K562 (cell line): ENCODE data around the gene PRSS27. TPM values are rescaled to one million over a fixed set of nuclear protein-coding genes. Genes with fewer than 3 reads are reported as not detected.

Experiments
- ARID2 ChIP-seq: fragments of 450-650 bp; IDR thresholded peaks from 2 replicates; pipeline ENCODE4 v1.6.1; 2017; ENCODE audit warnings: antibody characterized with exemption, mild to moderate bottlenecking
- COPS2 ChIP-seq: fragments of 450-650 bp; conservative IDR thresholded peaks from 2 replicates; pipeline ENCODE4 v1.6.1; 2016; ENCODE audit warnings: mild to moderate bottlenecking, moderate library complexity
- DMBX1 ChIP-seq: fragments of 250-450 bp; sonication (Bioruptor Pico); IDR thresholded peaks from 2 replicates; pipeline ENCODE4 v1.8.0; 2022; ENCODE audit warnings: inconsistent platforms, mild to moderate bottlenecking, moderate library complexity, borderline replicate concordance
- JUNB ChIP-seq: fragments of 450-650 bp; formaldehyde crosslinking; conservative IDR thresholded peaks from 2 replicates; pipeline ENCODE4 v1.4.0; 2020; ENCODE audit warnings: mild to moderate bottlenecking
- L3MBTL2 ChIP-seq: fragments of 450-650 bp; IDR thresholded peaks from 2 replicates; pipeline ENCODE4 v1.6.1; 2016; ENCODE audit warnings: mild to moderate bottlenecking, moderate library complexity
- MAFF ChIP-seq: IDR thresholded peaks from 2 replicates; pipeline ENCODE4 v1.6.1; 2012; ENCODE audit warnings: low read length, improper control_type of control experiment
- PTRF ChIP-seq: fragments of 450-650 bp; IDR thresholded peaks from 2 replicates; pipeline ENCODE4 v1.6.1; 2016; ENCODE audit warnings: mild to moderate bottlenecking, missing genetic modification characterization, missing compliant biosample characterization
- SMARCC2 ChIP-seq: fragments of 450-650 bp; IDR thresholded peaks from 2 replicates; pipeline ENCODE4 v1.6.1; 2017; ENCODE audit warnings: antibody characterized with exemption, moderate library complexity, mild to moderate bottlenecking, low read depth
- SOX6 ChIP-seq: fragments of 450-650 bp; IDR thresholded peaks from 2 replicates; pipeline ENCODE4 v1.6.1; 2014; ENCODE audit warnings: mild to moderate bottlenecking
- SRSF1 ChIP-seq: fragments of 200-400 bp; formaldehyde crosslinking; IDR thresholded peaks from 2 replicates; pipeline ENCODE4 v1.6.1; 2017; ENCODE audit warnings: mild to moderate bottlenecking, low read depth, low read length, moderate library complexity
- SUPT5H ChIP-seq: fragments of 450-650 bp; IDR thresholded peaks from 2 replicates; pipeline ENCODE4 v1.6.1; 2016
- TCF3 ChIP-seq: sonication (generic); formaldehyde crosslinking; IDR thresholded peaks from 2 replicates; pipeline ENCODE4 v1.4.0; 2020; ENCODE audit warnings: mild to moderate bottlenecking, missing genetic modification reagents
- ZBTB8A ChIP-seq: fragments of 450-650 bp; IDR thresholded peaks from 2 replicates; pipeline ENCODE4 v1.6.1; 2018; ENCODE audit warnings: mild to moderate bottlenecking, moderate library complexity; ENCODE audit not compliant: partially characterized antibody
- ZNF586 ChIP-seq: fragments of 450-650 bp; formaldehyde crosslinking; conservative IDR thresholded peaks from 2 replicates; pipeline ENCODE4 v1.4.0; 2020; ENCODE audit warnings: mild to moderate bottlenecking, moderate library complexity
- ZNF79 ChIP-seq: fragments of 250-450 bp; sonication (Bioruptor Pico); IDR thresholded peaks from 2 replicates; pipeline ENCODE4 v1.4.0; 2020; ENCODE audit warnings: low read depth, mild to moderate bottlenecking, moderate library complexity
- polyA plus RNA-seq, 8 experiments: library from polyadenylated mRNA; depleted of rRNA in 4 of 8; stranded (reverse) in 5 of 8; unstranded in 3 of 8; fragments of >200 nt; fragmentation: Nextera tagmentation in 2 of 8; fragmentation: Illumina TruSeq in 1 of 8; extraction: Ambion mirVana in 2 of 8; extraction: Trizol in 1 of 8; gene quantifications; 2 replicates each; pipeline versions ENCODE4 v1.2.1 to v1.2.3, GENCODE V29; 2011 to 2014; ENCODE audit warnings: inconsistent platforms in 1 of 8, missing spikeins in 1 of 8
- total RNA-seq, 7 experiments: library from RNA; depleted of rRNA in 6 of 7; stranded (reverse); fragments of >200 nt in 6 of 7; fragmentation: Illumina TruSeq in 2 of 7; extraction: Trizol in 2 of 7; gene quantifications; 2 replicates each; pipeline versions ENCODE4 v1.2.1 to v1.2.3, GENCODE V29; 2011 to 2021; ENCODE audit warnings: low replicate concordance in 1 of 7
- TF ChIP-seq, protein P1 (sequence below): fragments of 450-650 bp; IDR thresholded peaks from 2 replicates; pipeline ENCODE4 v1.7.1; 2018; ENCODE audit warnings: mild to moderate bottlenecking, low read depth; ENCODE audit not compliant: partially characterized antibody
- TF ChIP-seq, protein P2 (sequence below): sonication (generic); formaldehyde crosslinking; IDR thresholded peaks from 2 replicates; pipeline ENCODE4 v1.8.1; 2023; ENCODE audit warnings: mild to moderate bottlenecking, missing genetic modification reagents
- TF ChIP-seq, protein P3 (sequence below), 2 experiments: fragments of 250-450 bp in 1 of 2; fragments of 450-650 bp in 1 of 2; sonication (Bioruptor Pico) in 1 of 2; IDR thresholded peaks; 2 replicates each; pipeline versions ENCODE4 v1.6.1 to v1.8.0; 2016 to 2021; ENCODE audit warnings: mild to moderate bottlenecking in 2 of 2, moderate library complexity in 2 of 2, missing compliant biosample characterization in 1 of 2, missing genetic modification characterization in 1 of 2
- TF ChIP-seq, protein P4 (sequence below): sonication (generic); formaldehyde crosslinking; IDR thresholded peaks from 2 replicates; pipeline ENCODE4 v1.8.0; 2022; ENCODE audit warnings: missing genetic modification reagents, mild to moderate bottlenecking, borderline replicate concordance
- TF ChIP-seq, protein P5 (sequence below): fragments of 450-650 bp; IDR thresholded peaks from 2 replicates; pipeline ENCODE4 v1.6.1; 2018; ENCODE audit warnings: mild to moderate bottlenecking, low read depth; ENCODE audit not compliant: partially characterized antibody

The PRSS27 gene
- total and polyA plus RNA-seq, 9 of the 15 experiments (the other 6 are each of a cell fraction or from before 2014, with no cell fraction given): 0.09 to 0.20 (median 0.17) TPM; not detected in 5

- TF ChIP-seq, protein P1, sequence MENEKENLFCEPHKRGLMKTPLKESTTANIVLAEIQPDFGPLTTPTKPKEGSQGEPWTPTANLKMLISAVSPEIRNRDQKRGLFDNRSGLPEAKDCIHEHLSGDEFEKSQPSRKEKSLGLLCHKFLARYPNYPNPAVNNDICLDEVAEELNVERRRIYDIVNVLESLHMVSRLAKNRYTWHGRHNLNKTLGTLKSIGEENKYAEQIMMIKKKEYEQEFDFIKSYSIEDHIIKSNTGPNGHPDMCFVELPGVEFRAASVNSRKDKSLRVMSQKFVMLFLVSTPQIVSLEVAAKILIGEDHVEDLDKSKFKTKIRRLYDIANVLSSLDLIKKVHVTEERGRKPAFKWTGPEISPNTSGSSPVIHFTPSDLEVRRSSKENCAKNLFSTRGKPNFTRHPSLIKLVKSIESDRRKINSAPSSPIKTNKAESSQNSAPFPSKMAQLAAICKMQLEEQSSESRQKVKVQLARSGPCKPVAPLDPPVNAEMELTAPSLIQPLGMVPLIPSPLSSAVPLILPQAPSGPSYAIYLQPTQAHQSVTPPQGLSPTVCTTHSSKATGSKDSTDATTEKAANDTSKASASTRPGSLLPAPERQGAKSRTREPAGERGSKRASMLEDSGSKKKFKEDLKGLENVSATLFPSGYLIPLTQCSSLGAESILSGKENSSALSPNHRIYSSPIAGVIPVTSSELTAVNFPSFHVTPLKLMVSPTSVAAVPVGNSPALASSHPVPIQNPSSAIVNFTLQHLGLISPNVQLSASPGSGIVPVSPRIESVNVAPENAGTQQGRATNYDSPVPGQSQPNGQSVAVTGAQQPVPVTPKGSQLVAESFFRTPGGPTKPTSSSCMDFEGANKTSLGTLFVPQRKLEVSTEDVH: no peak
- TF ChIP-seq ARID2 (no peak), COPS2 (no peak), SOX6 (peak; percentile 34; the same call in 1 of the 2 replicates), SRSF1 (no peak), SMARCC2 (no peak), ZBTB8A (no peak), TCF3 (no peak), SUPT5H (peak; percentile 83), PTRF (no peak), L3MBTL2 (peak; percentile 100), JUNB (CRISPR knock-in tag) (no peak), ZNF586 (CRISPR knock-in tag) (no peak), MAFF (no peak), ZNF79 (CRISPR knock-in tag) (no peak), DMBX1 (CRISPR knock-in tag) (peak; percentile 75)
- TF ChIP-seq, protein P2, sequence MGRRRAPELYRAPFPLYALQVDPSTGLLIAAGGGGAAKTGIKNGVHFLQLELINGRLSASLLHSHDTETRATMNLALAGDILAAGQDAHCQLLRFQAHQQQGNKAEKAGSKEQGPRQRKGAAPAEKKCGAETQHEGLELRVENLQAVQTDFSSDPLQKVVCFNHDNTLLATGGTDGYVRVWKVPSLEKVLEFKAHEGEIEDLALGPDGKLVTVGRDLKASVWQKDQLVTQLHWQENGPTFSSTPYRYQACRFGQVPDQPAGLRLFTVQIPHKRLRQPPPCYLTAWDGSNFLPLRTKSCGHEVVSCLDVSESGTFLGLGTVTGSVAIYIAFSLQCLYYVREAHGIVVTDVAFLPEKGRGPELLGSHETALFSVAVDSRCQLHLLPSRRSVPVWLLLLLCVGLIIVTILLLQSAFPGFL (CRISPR knock-in tag): no peak
- TF ChIP-seq, protein P3, sequence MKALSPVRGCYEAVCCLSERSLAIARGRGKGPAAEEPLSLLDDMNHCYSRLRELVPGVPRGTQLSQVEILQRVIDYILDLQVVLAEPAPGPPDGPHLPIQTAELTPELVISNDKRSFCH (CRISPR knock-in tag; IDR thresholded peaks at IDR 0.05): no peak
- TF ChIP-seq, protein P3 (tag; IDR thresholded peaks at IDR 0.05): peak; percentile 66; the same call in 1 of the 2 replicates
- TF ChIP-seq, protein P4, sequence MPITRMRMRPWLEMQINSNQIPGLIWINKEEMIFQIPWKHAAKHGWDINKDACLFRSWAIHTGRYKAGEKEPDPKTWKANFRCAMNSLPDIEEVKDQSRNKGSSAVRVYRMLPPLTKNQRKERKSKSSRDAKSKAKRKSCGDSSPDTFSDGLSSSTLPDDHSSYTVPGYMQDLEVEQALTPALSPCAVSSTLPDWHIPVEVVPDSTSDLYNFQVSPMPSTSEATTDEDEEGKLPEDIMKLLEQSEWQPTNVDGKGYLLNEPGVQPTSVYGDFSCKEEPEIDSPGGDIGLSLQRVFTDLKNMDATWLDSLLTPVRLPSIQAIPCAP (CRISPR knock-in tag): no peak; the same call in 1 of the 2 replicates
- TF ChIP-seq, protein P5, sequence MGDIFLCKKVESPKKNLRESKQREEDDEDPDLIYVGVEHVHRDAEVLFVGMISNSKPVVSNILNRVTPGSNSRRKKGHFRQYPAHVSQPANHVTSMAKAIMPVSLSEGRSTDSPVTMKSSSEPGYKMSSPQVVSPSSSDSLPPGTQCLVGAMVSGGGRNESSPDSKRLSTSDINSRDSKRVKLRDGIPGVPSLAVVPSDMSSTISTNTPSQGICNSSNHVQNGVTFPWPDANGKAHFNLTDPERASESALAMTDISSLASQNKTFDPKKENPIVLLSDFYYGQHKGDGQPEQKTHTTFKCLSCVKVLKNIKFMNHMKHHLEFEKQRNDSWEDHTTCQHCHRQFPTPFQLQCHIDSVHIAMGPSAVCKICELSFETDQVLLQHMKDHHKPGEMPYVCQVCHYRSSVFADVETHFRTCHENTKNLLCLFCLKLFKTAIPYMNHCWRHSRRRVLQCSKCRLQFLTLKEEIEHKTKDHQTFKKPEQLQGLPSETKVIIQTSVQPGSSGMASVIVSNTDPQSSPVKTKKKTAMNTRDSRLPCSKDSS: no peak
Measured at GRCh38 chr16:2752035-2752849, 32.2 kb upstream of the PRSS27 start, which contains the start of gene SRRM2 (continued).
